Ishikawa (cell line): ENCODE results near the gene NEK3.

Experiments
- CEBPB ChIP-seq: IDR thresholded peaks from 2 replicates; pipeline ENCODE4 v1.6.1; 2012
- CREB1 ChIP-seq: IDR thresholded peaks from 2 replicates; pipeline ENCODE4 v1.6.1; 2012; ENCODE audit warnings: low read depth
- EGR1 ChIP-seq: IDR thresholded peaks from 2 replicates; pipeline ENCODE4 v1.6.1; 2012
- EP300 ChIP-seq: IDR thresholded peaks from 2 replicates; pipeline ENCODE4 v1.6.1; 2012; ENCODE audit warnings: borderline replicate concordance
- FOXM1 ChIP-seq: IDR thresholded peaks from 2 replicates; pipeline ENCODE4 v1.6.1; 2012; ENCODE audit warnings: low read depth, borderline replicate concordance
- NFIC ChIP-seq: IDR thresholded peaks from 2 replicates; pipeline ENCODE4 v1.6.1; 2012
- RAD21 ChIP-seq: IDR thresholded peaks from 2 replicates; pipeline ENCODE4 v1.6.1; 2012; ENCODE audit warnings: low read depth
- TAF1 ChIP-seq: IDR thresholded peaks from 2 replicates; pipeline ENCODE4 v1.6.1; 2012; ENCODE audit warnings: low read depth, mild to moderate bottlenecking
- TCF12 ChIP-seq: IDR thresholded peaks from 2 replicates; pipeline ENCODE4 v1.6.1; 2012; ENCODE audit warnings: low read depth
- TEAD4 ChIP-seq: IDR thresholded peaks from 2 replicates; pipeline ENCODE4 v1.6.1; 2012
- YY1 ChIP-seq: IDR thresholded peaks from 2 replicates; pipeline ENCODE4 v1.6.1; 2012; ENCODE audit warnings: low read depth
- ZBTB7A ChIP-seq: IDR thresholded peaks from 2 replicates; pipeline ENCODE4 v1.6.1; 2012; ENCODE audit warnings: low read depth
- TF ChIP-seq, protein P1 (sequence below): IDR thresholded peaks from 2 replicates; pipeline ENCODE4 v1.6.1; 2012; ENCODE audit warnings: low read depth, mild to moderate bottlenecking
- TF ChIP-seq, protein P2 (sequence below): IDR thresholded peaks from 2 replicates; pipeline ENCODE4 v1.6.1; 2012
- TF ChIP-seq, protein P3 (sequence below): IDR thresholded peaks from 2 replicates; pipeline ENCODE4 v1.6.1; 2012

The NEK3 gene

DNA sequence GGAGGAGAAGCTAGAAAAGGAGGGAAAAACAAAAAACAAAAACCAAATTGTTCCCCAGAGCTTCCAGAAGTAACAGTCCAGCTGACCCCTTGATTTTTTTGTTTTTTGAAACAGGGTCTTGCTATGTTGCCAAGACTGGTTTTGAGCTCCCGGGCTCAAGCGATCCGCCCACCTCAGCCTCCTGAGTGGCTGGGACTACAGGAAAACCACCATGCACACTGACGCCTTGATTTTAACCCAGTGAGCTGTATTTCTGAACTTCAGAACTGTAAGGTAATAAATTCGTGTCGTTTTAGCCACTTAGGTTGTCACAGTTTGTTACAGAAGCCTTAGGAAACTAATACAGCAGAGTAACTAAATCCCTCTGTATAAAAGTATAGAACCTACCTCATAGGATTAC, 1.1 kb upstream of the NEK3 start:
- TF ChIP-seq FOXM1: no peak
- TF ChIP-seq, protein P1, sequence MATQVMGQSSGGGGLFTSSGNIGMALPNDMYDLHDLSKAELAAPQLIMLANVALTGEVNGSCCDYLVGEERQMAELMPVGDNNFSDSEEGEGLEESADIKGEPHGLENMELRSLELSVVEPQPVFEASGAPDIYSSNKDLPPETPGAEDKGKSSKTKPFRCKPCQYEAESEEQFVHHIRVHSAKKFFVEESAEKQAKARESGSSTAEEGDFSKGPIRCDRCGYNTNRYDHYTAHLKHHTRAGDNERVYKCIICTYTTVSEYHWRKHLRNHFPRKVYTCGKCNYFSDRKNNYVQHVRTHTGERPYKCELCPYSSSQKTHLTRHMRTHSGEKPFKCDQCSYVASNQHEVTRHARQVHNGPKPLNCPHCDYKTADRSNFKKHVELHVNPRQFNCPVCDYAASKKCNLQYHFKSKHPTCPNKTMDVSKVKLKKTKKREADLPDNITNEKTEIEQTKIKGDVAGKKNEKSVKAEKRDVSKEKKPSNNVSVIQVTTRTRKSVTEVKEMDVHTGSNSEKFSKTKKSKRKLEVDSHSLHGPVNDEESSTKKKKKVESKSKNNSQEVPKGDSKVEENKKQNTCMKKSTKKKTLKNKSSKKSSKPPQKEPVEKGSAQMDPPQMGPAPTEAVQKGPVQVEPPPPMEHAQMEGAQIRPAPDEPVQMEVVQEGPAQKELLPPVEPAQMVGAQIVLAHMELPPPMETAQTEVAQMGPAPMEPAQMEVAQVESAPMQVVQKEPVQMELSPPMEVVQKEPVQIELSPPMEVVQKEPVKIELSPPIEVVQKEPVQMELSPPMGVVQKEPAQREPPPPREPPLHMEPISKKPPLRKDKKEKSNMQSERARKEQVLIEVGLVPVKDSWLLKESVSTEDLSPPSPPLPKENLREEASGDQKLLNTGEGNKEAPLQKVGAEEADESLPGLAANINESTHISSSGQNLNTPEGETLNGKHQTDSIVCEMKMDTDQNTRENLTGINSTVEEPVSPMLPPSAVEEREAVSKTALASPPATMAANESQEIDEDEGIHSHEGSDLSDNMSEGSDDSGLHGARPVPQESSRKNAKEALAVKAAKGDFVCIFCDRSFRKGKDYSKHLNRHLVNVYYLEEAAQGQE: no peak
- no peak for TF ChIP-seq YY1
- TF ChIP-seq TEAD4: no peak
- TF ChIP-seq ZBTB7A: no peak
- TF ChIP-seq, protein P2, sequence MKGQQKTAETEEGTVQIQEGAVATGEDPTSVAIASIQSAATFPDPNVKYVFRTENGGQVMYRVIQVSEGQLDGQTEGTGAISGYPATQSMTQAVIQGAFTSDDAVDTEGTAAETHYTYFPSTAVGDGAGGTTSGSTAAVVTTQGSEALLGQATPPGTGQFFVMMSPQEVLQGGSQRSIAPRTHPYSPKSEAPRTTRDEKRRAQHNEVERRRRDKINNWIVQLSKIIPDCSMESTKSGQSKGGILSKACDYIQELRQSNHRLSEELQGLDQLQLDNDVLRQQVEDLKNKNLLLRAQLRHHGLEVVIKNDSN: no peak
- TF ChIP-seq TCF12: no peak
- no peak for TF ChIP-seq RAD21
- TF ChIP-seq EP300: no peak
- no peak for TF ChIP-seq CREB1
- TF ChIP-seq CEBPB: no peak
- TF ChIP-seq, protein P3, sequence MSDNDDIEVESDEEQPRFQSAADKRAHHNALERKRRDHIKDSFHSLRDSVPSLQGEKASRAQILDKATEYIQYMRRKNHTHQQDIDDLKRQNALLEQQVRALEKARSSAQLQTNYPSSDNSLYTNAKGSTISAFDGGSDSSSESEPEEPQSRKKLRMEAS: no peak
- no peak for TF ChIP-seq NFIC

DNA sequence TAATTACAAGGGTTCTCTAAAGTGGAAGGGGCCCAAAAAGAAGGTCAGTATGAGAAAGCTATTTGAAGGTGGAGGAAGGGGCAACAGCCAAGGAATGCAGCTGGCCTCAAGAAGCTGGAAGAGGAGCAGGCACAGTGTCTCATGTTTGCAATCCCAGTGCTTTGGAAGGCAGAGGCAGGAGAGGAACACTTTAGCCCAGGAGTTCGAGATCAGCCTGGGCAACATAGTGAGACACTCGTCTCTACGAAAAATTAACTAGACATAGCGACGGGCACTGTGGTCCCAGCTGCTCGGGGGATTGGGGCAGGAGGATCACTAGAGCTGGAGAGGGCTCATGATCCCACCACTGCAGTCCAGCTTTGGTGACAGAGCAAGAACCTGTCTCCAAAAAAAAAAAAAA, 656 bp upstream of the NEK3 start:
- TF ChIP-seq, protein P3: no peak
- TF ChIP-seq, protein P1: no peak
- TF ChIP-seq FOXM1: no peak
- TF ChIP-seq YY1: no peak
- TF ChIP-seq RAD21: no peak
- no peak for TF ChIP-seq TEAD4
- no peak for TF ChIP-seq CREB1
- no peak for TF ChIP-seq ZBTB7A
- TF ChIP-seq NFIC: no peak
- no peak for TF ChIP-seq TAF1
- no peak for TF ChIP-seq TCF12
- no peak for TF ChIP-seq EGR1
- TF ChIP-seq CEBPB: no peak
- TF ChIP-seq, protein P2: no peak
- no peak for TF ChIP-seq EP300

DNA sequence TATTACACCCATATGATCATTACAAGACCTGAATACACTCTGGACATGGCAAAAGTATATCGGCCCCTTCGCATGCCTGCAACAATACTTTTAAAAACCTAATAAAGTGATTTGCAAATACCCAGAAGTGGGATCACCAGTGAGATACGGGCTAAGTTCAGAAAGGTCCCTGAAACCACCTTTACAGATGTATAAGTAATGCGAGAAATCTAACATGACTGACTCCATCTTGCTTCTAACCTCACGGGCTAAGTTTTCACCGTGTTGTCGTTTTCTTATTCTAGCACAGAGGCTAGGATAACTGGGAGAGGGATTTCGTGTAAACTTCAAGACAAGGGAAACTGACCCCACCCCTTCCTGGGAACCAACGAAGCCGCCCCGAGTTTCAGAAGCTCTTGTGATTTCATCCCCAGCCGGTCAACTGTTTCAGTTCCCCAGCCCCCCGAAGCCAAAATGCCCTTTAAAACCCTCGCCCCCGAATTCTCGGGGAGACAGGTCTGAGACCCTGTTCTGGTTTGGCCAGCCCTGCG, 703 bp downstream of the NEK3 start:
- TF ChIP-seq TAF1 (no peak), NFIC (no peak), YY1 (no peak), TCF12 (no peak), CEBPB (no peak), EP300 (no peak), RAD21 (no peak), ZBTB7A (no peak), FOXM1 (no peak), CREB1 (no peak)
- TF ChIP-seq, protein P2: no peak
- TF ChIP-seq, protein P1: no peak
- TF ChIP-seq, protein P3: no peak
